Measurements from ENCODE around the gene ERBIN.

The ERBIN gene

DNA sequence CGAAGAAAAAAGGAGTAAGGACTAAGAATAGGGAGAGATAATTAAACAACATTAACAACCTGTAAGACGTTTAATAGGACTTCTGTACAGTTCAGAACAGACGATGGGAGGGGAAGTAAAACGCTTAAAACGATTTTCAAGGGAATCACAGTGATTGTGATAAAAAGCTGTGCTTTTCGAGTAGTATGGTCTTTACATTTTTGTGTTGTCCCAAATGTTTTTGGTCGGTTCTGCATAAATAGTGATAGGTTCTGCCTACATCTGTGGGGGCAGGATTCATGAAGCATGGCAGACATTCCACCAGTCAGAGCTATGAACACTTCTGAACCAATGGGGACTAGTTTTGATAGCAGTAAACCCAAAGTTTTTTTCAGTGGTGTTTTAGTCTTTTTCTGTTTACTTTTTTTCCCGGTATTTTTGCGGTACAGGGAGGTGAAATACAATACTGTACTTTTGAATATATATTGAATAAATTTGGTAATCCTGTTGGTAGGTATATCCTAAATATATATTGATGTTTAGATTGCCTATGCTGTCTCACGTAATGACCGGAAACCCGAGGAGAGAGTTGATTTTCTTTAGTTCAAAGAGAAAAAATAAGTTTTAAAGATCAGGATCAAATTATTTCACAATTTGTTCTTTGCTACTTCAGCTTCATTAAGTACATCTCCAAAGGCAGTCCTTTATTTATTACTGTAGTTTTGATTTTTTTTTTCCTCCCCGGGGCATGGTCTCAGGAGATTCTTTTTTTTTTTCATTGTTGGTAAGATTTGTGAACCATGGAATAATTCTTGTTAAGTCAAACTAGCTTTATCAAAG is 1.3 kb downstream of the ERBIN start:
- Histone ChIP-seq H3K4me3 (ENCODE audit: insufficient read depth, low read depth, low read length) (peak overlapping the region; percentile 80), H3K27me3 (ENCODE audit: control insufficient read depth, insufficient read depth, low read length, poor library complexity, severe bottlenecking) (peaks cover 16% of the 10 kb centered on the region), H3K9me3 (ENCODE audit: control insufficient read depth, low read length) (no peaks in the 10 kb centered on the region), H3K4me1 (ENCODE audit: control insufficient read depth, insufficient read depth, low read length) (peaks cover 8% of the 10 kb centered on the region), H3K36me3 (ENCODE audit: control insufficient read depth, insufficient read depth, low read length) (no peaks in the 10 kb centered on the region), H3K27ac (ENCODE audit: insufficient read depth, low read depth, low read length, poor library complexity, severe bottlenecking) (no peak overlapping the region)
- WGBS, 2 experiments = 0% methylated on average over 7 to 8 of the region's 13 CpGs

DNA sequence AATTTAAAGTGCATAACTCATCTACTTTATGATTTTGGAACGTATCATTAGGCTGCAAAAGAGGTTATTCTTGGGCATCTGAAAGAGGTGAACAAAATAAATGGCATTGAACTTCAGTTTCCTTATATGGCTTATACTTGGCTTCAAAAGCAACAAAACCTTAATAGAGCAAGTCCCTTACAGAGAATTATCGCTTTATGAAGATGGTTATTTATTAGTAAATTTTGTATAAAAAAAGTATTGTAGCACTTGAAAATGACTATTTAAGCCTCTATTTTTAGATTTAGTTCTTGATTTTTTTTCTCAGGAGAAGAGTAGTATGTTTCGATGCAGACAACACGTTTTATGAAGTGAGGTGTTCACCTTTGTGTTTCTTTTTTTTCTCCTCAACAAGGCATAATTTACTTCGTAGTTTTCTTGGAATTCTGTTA is 2.0 kb downstream of the ERBIN start:
- Histone ChIP-seq H3K4me1 (ENCODE audit: control insufficient read depth, insufficient read depth, low read length) (peaks cover 8% of the 10 kb centered on the region), H3K27ac (ENCODE audit: insufficient read depth, low read depth, low read length, poor library complexity, severe bottlenecking) (no peak overlapping the region), H3K36me3 (ENCODE audit: control insufficient read depth, insufficient read depth, low read length) (no peaks in the 10 kb centered on the region), H3K4me3 (ENCODE audit: insufficient read depth, low read depth, low read length) (peak overlapping the region; percentile 80), H3K27me3 (ENCODE audit: control insufficient read depth, insufficient read depth, low read length, poor library complexity, severe bottlenecking) (peaks cover 14% of the 10 kb centered on the region), H3K9me3 (ENCODE audit: control insufficient read depth, low read length) (no peaks in the 10 kb centered on the region)
- 42 to 50% methylated on average over 2 to 5 of the region's 5 CpGs for WGBS, 2 experiments

DNA sequence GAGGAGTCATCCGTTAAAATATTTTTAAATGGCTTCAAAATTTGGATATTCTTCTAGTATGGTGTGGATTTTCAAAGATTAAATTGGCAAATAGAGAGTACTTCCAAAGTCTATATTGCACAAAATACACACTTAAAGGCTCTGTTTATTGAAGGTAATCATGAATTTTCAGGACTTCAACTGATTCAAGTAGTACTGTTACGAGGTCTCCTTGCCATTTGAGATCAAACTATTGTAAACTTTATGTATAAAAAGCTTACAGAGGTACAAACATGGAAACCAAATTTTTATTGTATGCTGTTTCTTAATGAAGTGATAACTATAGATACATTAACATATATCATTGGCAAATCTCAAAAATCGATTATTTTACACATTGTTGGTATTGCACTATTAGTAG is 2.5 kb downstream of the ERBIN start:
- Histone ChIP-seq H3K9me3 (ENCODE audit: control insufficient read depth, low read length) (no peaks in the 10 kb centered on the region), H3K27me3 (ENCODE audit: control insufficient read depth, insufficient read depth, low read length, poor library complexity, severe bottlenecking) (peaks cover 9% of the 10 kb centered on the region), H3K36me3 (ENCODE audit: control insufficient read depth, insufficient read depth, low read length) (no peaks in the 10 kb centered on the region), H3K4me1 (ENCODE audit: control insufficient read depth, insufficient read depth, low read length) (peaks cover 8% of the 10 kb centered on the region), H3K27ac (ENCODE audit: insufficient read depth, low read depth, low read length, poor library complexity, severe bottlenecking) (no peak overlapping the region), H3K4me3 (ENCODE audit: insufficient read depth, low read depth, low read length) (peak overlapping the region; percentile 80)
- WGBS, 2 experiments = 33 to 62% methylated on average over 1 to 2 of the region's 3 CpGs

DNA sequence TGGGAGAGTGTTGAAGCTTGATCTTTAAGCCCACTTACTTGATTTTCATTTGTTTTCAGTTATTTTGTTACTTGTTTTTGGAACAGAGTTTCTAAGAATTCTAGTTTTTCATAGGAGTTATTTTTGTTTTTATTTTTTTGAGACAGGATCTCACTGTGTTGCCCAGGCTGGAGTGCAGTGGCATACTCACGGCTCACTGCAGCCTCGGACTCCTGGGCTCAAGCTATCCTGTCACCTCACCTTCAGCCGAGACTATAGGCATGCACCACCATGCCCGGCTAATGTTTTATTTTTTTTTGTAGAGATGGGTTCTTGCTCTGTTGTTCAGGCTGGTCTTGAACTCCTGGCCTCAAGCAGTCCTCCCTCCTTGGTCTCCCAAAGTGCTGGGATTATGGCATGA is 6.3 kb downstream of the ERBIN start:
- Histone ChIP-seq H3K36me3 (ENCODE audit: control insufficient read depth, insufficient read depth, low read length) (no peaks in the 10 kb centered on the region), H3K4me1 (ENCODE audit: control insufficient read depth, insufficient read depth, low read length) (peaks cover 4% of the 10 kb centered on the region), H3K9me3 (ENCODE audit: control insufficient read depth, low read length) (no peaks in the 10 kb centered on the region), H3K27me3 (ENCODE audit: control insufficient read depth, insufficient read depth, low read length, poor library complexity, severe bottlenecking) (no peaks in the 10 kb centered on the region), H3K4me3 (ENCODE audit: insufficient read depth, low read depth, low read length) (no peak overlapping the region), H3K27ac (ENCODE audit: insufficient read depth, low read depth, low read length, poor library complexity, severe bottlenecking) (no peak overlapping the region)
- 95% methylated on average over 4 of the region's 4 CpGs for WGBS, 2 experiments

DNA sequence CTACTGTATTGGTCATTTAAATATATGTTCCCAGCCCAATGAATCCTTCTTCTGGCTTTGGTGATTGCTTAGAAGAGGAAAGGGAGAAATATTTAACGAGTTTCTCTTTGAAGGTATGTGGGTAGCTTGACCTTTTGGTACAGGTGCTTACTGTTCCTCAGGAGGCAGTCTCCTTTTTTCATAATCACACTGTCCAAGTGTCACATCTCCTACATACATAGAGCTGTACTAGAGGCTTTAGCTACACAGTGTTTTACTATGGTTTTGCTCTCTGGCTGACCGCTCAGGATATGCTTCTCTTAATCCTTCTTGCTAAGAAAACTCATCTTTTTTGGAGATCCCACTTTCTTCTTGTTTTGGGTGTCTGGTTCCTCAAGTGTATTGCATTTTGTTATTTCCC is 6.9 kb downstream of the ERBIN start:
- Histone ChIP-seq H3K27ac (ENCODE audit: insufficient read depth, low read depth, low read length, poor library complexity, severe bottlenecking) (no peak overlapping the region), H3K9me3 (ENCODE audit: control insufficient read depth, low read length) (no peaks in the 10 kb centered on the region), H3K4me3 (ENCODE audit: insufficient read depth, low read depth, low read length) (no peak overlapping the region), H3K36me3 (ENCODE audit: control insufficient read depth, insufficient read depth, low read length) (no peaks in the 10 kb centered on the region), H3K4me1 (ENCODE audit: control insufficient read depth, insufficient read depth, low read length) (peaks cover 4% of the 10 kb centered on the region), H3K27me3 (ENCODE audit: control insufficient read depth, insufficient read depth, low read length, poor library complexity, severe bottlenecking) (no peaks in the 10 kb centered on the region)
- WGBS, 2 experiments = 86 to 98% methylated on average over 1 of the region's 2 CpGs

DNA sequence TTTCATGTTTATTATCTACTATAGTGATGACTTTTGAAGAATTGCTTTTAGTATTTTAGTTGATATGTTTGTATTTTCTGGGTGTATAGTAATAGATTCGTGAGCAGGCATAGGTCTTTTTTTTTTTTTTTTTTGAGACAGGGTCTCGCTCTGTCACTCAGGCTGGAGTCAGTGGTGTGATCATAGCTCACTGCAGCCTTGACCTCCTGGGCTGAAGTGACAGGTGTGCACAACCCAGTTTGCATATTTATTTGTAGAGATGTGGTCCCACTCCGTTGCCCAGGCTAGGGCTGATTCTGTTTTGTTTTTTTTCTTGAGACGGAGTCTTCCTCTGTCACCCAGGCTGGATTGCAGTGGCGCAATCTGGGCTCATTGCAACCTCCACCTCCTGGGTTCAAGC is 11.9 kb downstream of the ERBIN start:
- H3K36me3 ChIP-seq (ENCODE audit: control insufficient read depth, insufficient read depth, low read length) = peaks cover 2% of the 10 kb centered on the region

DNA sequence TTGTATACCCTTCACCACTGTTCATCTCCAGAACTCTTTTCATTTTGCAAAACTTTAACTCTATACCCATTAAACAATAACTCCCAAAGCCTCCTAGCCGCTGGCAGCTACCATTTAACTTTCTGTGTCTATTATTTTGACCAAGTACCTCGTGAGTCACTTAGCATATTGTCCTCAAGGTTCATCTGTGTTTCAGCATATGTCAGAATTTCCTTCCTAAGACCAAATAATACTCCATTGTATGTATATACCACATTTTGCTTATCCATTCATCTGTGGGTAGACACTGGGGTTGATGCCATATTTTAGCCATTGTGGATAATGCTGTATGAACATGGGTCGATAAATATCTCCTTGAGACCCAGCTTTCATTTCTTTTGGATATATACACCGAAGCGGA is 17.4 kb downstream of the ERBIN start:
- no peak overlapping the region for H3K4me3 ChIP-seq (ENCODE audit: insufficient read depth, low read depth, low read length)
- WGBS, 2 experiments = 96 to 98% methylated on average over 3 to 4 of the region's 5 CpGs
- no peaks in the 10 kb centered on the region for H3K27me3 ChIP-seq (ENCODE audit: control insufficient read depth, insufficient read depth, low read length, poor library complexity, severe bottlenecking)
- H3K4me1 ChIP-seq (ENCODE audit: control insufficient read depth, insufficient read depth, low read length) = no peaks in the 10 kb centered on the region
- H3K9me3 ChIP-seq (ENCODE audit: control insufficient read depth, low read length) = no peaks in the 10 kb centered on the region
- H3K27ac ChIP-seq (ENCODE audit: insufficient read depth, low read depth, low read length, poor library complexity, severe bottlenecking) = no peak overlapping the region
- peaks cover under 1% of the 10 kb centered on the region for H3K36me3 ChIP-seq (ENCODE audit: control insufficient read depth, insufficient read depth, low read length)

More for the DNA sequence above, 11.9 kb downstream of the ERBIN start:
- Histone ChIP-seq H3K27ac (ENCODE audit: insufficient read depth, low read depth, low read length, poor library complexity, severe bottlenecking) (no peak overlapping the region), H3K27me3 (ENCODE audit: control insufficient read depth, insufficient read depth, low read length, poor library complexity, severe bottlenecking) (no peaks in the 10 kb centered on the region), H3K4me3 (ENCODE audit: insufficient read depth, low read depth, low read length) (no peak overlapping the region), H3K9me3 (ENCODE audit: control insufficient read depth, low read length) (no peaks in the 10 kb centered on the region), H3K4me1 (ENCODE audit: control insufficient read depth, insufficient read depth, low read length) (no peaks in the 10 kb centered on the region)
- WGBS, 2 experiments = 94% methylated on average over 5 of the region's 5 CpGs

DNA sequence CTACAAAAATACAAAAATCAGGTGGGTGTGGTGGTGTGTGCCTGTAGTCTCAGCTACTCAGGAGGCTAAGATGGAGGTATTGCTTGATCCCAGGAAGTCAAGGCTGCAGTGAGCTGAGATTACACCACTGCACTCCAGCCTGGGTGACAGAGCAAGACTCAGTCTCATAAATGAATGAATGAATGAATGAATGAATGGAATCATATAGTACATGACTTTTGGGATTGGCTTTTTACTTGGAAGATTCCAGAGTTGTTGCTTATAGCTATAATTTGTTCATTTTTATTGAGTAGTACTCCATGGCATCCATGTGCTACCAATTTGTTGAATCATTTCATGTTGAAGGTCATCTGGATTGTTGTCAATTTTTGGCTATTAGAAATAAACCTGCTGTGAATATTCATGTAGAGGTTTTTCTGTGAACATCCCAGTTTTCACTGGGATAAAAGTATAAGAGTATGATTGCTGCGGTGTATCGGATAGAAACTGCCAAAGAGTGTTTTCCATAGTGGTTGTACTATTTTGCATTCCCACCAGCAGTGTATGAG is 19.9 kb downstream of the ERBIN start:
- no peak overlapping the region for H3K27ac ChIP-seq (ENCODE audit: insufficient read depth, low read depth, low read length, poor library complexity, severe bottlenecking)
- no peaks in the 10 kb centered on the region for H3K27me3 ChIP-seq (ENCODE audit: control insufficient read depth, insufficient read depth, low read length, poor library complexity, severe bottlenecking)
- no peaks in the 10 kb centered on the region for H3K4me1 ChIP-seq (ENCODE audit: control insufficient read depth, insufficient read depth, low read length)
- 96 to 98% methylated on average over 2 of the region's 2 CpGs for WGBS, 2 experiments
- H3K9me3 ChIP-seq (ENCODE audit: control insufficient read depth, low read length) = no peaks in the 10 kb centered on the region
- H3K4me3 ChIP-seq (ENCODE audit: insufficient read depth, low read depth, low read length) = no peak overlapping the region
- no peaks in the 10 kb centered on the region for H3K36me3 ChIP-seq (ENCODE audit: control insufficient read depth, insufficient read depth, low read length)

DNA sequence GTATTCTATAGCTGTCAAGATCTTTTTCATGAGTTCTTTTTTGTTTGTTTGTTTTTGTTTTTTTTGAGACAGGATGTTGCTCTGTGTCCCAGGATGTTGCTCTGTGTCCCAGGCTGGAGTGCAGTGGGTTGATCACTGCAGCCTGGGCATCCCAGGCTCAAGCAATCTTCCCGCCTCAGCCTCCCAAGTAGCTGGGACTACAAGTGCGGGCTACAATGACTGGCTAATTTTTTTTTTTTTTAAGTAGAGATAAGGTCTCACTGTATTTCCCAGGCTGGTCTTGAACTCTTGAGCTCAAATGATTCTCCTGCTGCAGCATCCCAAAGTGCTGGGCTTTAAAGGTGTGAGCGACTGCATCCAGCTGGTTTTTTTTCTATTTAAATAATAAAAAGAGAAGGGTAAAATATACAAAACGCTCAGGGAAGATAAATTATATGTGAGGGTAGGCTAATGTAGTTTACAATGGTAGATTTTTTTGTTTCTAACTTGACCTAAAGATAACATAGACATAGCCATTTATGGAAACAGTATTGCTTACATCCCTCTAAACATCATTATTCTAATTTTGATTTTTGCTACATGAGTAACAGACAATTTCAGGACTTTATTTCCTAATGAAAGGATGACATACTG is 21.9 kb downstream of the ERBIN start:
- H3K36me3 ChIP-seq (ENCODE audit: control insufficient read depth, insufficient read depth, low read length) = no peaks in the 10 kb centered on the region
- H3K27me3 ChIP-seq (ENCODE audit: control insufficient read depth, insufficient read depth, low read length, poor library complexity, severe bottlenecking) = no peaks in the 10 kb centered on the region
- 89 to 95% methylated on average over 4 of the region's 4 CpGs for WGBS, 2 experiments
- no peak overlapping the region for H3K27ac ChIP-seq (ENCODE audit: insufficient read depth, low read depth, low read length, poor library complexity, severe bottlenecking)
- no peaks in the 10 kb centered on the region for H3K4me1 ChIP-seq (ENCODE audit: control insufficient read depth, insufficient read depth, low read length)
- no peak overlapping the region for H3K4me3 ChIP-seq (ENCODE audit: insufficient read depth, low read depth, low read length)
- no peaks in the 10 kb centered on the region for H3K9me3 ChIP-seq (ENCODE audit: control insufficient read depth, low read length)

DNA sequence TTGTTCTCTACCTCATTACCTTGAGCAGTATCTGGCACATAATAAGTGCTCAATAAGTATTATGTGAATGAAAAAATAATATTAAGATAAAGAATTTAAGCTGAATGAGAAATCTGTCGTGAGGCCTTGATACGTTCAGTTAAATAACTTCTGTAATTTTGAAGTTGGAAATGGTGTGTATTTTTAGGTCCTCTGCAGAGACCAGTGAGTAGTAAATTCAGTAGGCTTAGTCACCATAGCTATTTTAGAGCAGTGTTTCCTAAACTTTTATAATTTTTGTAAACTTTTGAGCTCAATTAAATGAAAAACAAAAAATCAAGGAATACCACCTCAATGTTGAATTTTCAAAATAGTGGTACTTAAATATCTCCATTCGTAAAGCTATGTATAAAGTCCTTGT is 25.0 kb downstream of the ERBIN start:
- Histone ChIP-seq H3K4me1 (ENCODE audit: control insufficient read depth, insufficient read depth, low read length) (no peaks in the 10 kb centered on the region), H3K27ac (ENCODE audit: insufficient read depth, low read depth, low read length, poor library complexity, severe bottlenecking) (no peak overlapping the region), H3K9me3 (ENCODE audit: control insufficient read depth, low read length) (no peaks in the 10 kb centered on the region), H3K27me3 (ENCODE audit: control insufficient read depth, insufficient read depth, low read length, poor library complexity, severe bottlenecking) (no peaks in the 10 kb centered on the region), H3K36me3 (ENCODE audit: control insufficient read depth, insufficient read depth, low read length) (no peaks in the 10 kb centered on the region), H3K4me3 (ENCODE audit: insufficient read depth, low read depth, low read length) (no peak overlapping the region)
- WGBS, 2 experiments = 93 to 97% methylated on average over 2 to 3 of the region's 3 CpGs

Measured in ectodermal cell (in vitro differentiated cells).